Fibroblast of the conjunctiva (primary cell): ENCODE data around the gene S1PR5.

ENCODE experiments used
- DNase-seq: peaks from one replicate; pipeline ENCODE4 v3.0.0-alpha.2; 2010; ENCODE audit warnings: low read depth

S1PR5 gene

DNA sequence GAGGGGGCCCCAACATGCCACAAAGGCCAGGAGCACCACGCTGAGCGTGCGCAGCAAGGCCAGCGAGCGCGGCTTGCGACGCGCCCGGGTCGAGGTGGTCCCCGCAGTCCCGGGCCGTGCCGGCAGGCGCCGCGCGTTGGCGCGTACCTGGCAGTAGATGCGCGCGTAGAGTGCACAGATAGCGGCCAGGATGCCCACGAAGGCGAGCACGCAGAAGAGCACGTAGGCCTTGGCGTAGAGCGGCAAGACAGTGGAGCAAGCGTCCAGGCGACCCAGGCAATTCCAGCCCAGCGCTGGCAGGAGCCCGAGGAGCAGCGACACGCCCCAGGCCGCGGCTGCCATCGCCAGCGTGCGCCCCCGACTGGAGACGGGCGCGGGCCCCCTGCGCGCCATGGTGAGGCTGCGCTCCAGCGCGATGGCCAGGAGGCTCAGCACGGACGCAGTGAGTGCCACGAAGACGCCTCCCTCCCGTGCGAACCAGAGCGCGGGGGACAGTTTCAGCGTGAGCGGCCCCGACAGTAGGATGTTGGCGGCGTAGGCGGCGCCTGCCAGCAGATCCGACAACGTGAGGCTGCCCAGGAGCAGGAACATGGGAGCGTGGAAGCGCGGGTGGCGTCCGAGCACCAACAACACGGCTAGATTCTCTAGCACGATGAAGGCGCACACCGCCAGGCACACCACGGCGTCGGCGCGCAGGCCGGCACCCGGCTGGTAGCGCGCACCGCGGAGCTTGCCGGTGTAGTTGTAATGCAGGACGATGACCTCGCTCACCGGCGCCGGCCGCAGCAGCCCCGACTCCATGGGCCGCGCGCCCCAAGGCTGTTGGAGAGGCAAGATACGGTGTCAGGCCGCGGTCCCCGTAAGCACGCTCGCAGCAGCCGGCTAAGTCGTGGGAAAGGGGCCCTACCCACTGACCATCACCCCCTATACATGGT, 2.8 kb downstream of the S1PR5 start:
- no peak for DNase-seq

- DNase-seq = no peak
These were observed 4.0 kb downstream of the S1PR5 start for GRCh38 chr19:10513223-10513622.

DNA sequence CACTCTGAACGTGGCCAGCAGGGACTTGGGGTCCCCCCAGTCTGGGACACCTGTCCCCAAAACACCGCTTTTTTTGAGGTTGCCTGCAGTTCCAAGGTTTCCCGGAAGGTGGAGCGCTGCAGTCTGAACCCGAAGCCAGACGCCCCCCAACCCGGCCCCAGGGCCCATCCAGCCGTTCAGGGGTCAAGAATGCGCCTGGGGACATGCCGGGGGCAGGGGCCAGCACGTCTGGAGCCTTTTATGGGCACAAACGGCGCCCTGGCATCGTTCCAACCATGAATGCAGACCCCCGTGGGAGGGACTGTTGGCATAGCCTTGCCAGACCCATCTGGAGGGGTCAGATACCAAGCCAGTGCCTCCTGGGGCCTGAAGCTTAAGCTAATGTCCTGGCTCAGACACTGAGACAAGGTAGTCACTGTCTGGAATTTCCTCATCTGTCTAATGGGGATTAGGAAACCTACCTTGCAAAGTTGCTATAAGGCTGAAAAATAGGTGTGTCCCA, 6.9 kb downstream of the S1PR5 start:
- DNase-seq = no peak

GRCh38 chr19:10508707-10509106, 8.5 kb downstream of the S1PR5 start:
- no peak for DNase-seq

- DNase-seq = no peak
These were observed 9.2 kb downstream of the S1PR5 start for GRCh38 chr19:10508036-10508435.

DNA sequence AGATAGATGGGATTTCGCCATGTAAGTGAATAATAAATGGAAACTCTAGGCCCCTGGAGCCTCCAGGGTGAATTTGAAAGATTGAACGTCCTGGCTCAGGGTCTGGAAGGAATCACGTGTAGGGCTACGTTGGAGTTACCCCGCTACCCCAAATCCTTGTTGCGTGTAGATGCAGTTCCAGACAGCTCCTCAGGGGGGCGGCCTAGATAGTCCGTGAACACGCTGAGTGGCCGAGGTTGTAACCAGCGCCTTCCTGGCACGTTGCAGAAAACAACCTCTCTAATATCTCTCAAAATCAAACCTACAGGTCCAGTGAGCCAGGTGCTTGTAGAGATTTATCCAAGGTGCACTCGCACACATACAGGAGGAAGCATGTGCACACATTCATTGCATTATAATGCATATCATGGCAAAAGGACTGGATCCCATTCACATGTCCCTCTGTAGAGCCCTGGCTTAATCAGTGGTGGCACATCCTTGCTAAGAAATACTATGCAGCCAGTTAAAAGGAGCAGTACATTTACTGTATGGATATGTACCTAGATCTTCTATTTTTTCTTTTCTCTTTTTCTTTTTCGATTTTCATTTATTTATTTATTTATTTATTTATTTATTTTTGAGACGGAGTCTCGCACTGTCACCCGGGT, 11.5 kb downstream of the S1PR5 start:
- peak; percentile 39 for DNase-seq

- DNase-seq = no peak
These were observed 14.1 kb downstream of the S1PR5 start, which contains the start of gene KEAP1 for GRCh38 chr19:10503002-10503789. Gene KEAP1 (minus strand): TSS chr19:10503356. CDS start chr19:10500033, 3,323 bp downstream.

GRCh38 chr19:10502524-10503001, 14.7 kb downstream of the S1PR5 start:
- DNase-seq = peak; percentile 75

DNA sequence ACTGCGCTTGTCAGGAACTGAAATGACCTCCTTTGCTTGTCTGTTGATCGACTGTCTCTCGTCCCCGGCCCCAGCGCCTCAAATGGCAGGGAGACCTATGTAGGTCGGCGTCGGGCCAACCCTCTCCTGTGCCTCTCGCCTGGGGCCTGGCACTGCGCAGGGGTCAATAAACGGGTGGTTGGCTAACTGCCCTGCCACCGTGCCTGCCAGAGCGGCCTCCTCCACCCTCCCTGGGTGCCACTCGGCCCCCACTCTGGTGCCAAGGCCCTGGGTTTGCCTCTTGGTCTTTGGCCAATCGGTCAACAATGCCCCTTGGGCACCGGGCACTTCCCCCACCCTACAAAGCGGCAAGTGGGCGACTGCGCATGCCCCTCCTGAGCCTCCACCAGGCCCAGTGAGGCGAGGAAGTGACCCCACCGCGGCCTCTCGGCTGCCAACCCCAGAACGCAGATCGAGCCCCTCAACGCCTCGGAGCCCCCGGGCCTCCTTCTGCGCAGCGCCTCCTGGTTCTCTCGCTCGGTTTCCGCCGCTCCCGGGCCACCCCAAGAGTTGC, 15.2 kb downstream of the S1PR5 start:
- DNase-seq = no peak

DNA sequence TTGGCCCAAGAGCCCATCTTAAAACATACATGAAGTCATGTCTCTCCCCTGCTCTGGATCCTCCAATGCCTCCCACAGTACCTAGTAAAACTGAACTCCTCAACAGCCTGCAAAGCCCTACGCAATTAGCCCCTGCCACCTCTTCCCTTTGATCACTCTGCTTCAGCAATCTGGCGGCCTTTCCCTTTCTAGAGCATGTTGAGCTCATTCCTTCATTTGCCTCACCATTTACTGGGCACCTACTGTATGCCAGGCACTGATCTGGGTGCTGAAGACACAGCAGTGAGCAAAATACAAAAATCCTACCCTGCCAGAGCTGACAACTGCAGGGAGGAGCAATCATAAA, 17.0 kb downstream of the S1PR5 start:
- no peak for DNase-seq

GRCh38 chr19:10499550-10500246, 17.5 kb downstream of the S1PR5 start:
- no peak for DNase-seq

DNA sequence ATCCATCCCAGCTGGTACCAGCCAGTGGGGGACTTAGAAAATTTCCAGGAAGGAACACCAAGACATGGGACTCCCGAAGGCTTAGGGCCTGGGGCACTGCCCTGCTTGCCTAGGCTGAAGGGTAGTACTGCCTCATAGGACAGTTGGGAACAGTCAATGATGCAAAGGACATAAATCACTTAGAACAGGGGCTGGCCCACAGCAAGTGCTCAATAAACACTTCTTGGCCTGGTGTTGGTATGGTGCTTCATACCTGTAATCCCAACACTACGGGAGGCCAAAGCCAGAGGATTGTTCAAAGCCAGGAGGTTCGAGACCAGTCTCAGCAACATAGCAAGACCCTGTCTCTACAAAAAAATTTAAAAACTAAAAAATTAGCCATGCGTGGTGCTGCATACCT, 19.9 kb downstream of the S1PR5 start:
- DNase-seq = no peak

GRCh38 chr19:10491472-10492047, 25.7 kb downstream of the S1PR5 start:
- DNase-seq = no peak

DNA sequence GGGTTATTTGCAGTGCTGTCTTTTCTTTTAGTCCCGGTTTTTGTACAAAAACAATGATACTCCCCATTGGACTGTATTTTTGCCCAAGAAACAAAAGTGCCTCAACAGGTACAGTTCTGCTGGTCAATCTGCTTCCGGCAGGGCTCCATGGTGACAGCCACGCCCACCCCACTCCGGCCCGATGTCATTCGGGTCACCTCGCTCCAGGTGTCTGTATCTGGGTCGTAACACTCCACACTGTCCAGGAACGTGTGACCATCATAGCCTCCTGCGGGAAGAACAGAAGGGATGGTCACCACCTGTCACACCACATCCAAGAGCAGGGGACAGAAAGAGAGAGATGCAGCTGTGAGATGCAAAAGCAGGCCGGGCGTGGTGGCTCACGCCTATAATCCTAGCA, 30.7 kb downstream of the S1PR5 start:
- no peak for DNase-seq

DNA sequence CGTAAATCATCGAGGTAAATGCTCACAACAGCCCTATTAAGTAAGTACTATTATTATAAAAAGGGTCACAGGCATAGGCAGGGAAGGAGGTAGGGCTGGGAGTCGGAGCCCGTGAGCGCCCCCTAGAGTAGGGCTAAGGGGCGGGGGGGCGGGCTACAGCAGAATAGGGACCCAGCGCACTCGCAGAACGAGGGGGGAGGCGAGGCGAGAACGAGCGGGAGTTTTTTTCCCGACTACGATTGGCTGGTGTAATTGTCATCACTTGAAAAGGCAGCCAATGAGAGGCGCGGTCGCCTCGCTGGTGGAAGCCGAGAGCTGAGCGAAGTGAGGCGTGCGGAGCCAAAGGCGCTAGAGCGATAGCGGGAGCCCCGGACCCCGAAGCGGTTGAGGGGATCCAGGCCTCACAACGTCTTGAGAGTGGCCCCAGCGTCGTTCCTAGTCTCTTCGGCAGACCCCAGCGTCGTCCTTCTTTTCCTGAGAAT, 38.3 kb downstream of the S1PR5 start:
- DNase-seq = peak; percentile 61

DNA sequence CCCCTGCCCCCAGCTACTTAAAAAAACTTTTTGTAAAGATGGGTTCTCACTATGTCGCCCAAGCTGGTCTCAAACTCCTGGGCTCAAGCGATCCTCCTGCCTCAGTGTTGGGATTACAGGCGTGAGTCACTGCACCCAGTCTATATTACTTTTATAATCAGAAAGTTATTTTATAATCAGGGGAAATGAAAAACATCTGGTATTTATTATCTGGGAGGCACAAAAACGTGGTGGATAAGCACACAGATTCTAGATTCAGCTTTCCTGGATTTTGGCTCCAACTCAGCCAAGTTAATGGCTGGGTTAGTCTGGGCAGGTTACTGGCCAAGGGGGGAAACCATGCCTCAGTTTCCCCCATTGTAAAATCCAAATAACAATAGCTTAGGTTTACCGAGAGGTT, 38.8 kb downstream of the S1PR5 start:
- DNase-seq = no peak

GRCh38 chr19:10474962-10475451, 42.2 kb downstream of the S1PR5 start:
- DNase-seq = no peak

DNA sequence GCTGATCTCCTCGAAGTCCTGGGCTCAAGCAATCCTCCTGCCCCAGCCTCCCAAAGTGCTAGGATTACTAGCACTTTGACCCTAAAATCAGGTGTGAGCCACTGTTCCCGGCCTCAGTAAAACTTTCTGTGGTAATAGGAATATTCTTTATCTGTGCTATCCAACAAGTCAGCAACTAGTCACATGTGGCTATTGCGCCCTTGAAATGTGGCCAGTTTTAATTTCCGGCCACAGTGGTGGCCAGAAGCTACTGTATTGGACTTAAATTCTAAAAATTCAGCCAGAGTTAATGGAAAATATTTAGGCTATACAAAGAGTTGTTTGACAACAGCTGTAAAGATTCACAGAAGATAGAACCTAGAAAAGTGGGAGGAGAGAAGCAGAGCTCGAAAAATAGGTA, 44.1 kb downstream of the S1PR5 start:
- no peak for DNase-seq

GRCh38 chr19:10471909-10472308, 45.3 kb downstream of the S1PR5 start:
- no peak for DNase-seq

GRCh38 chr19:10468133-10468532, 49.1 kb downstream of the S1PR5 start:
- no peak for DNase-seq
